GM21381 (cell line): ENCODE measurements around the gene HMGB3.
"Not testable (repeated sequence)": the region's sequence is repeated elsewhere in the genome, so short reads cannot be mapped to it uniquely, and the experiment has no call there.

Experiments
- ATAC-seq: cut with Tn5 transposase; IDR thresholded peaks from one replicate; pipeline ENCODE4 v1.9.1; 2021; ENCODE audit warnings: mild to moderate bottlenecking, moderate library complexity; ENCODE audit not compliant: unreplicated experiment

Gene HMGB3

DNA sequence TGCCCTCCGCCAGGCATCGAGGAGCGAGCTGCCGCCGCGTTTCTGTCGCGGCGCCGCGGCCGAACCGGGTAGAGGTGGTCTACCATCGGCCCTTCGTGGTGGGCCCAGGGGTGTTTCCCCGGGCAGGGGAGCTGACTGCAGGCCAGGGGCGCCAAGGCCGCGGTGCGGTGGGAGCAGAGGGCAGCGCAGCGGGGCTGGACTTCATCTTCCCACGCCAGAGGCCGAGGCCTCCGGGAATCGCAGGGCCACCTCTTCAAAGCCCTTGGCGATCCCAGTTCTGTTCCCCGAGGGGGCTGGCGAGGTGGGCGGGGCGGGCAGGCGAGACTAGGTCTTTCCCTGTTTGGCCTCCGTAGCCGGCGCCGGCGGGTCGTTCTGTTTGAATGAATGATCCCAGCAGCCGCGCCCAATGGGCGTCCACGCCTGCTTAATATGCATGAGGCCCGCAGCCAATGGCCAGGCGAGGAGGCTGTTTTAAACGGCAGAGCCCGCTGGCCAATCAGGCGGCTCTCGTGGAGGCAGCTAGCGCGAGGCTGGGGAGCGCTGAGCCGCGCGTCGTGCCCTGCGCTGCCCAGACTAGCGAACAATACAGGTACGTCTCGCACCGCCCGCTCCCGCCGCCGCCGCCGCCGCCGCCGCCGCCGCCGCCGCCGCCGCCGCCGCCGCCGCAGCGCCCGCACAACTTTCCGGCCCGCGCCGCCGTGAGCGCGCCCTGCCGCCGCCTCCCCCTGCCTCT lies at the start of gene HMGB3:
Gene HMGB3 (plus strand): TSS at position 548 of the 733 bp plus-strand sequence. CDS start 2,265 bp downstream, outside the sequence.
- ATAC-seq: peak; percentile 97

- no peak for ATAC-seq
Measured at GRCh38 chrX:150933945-150934350, 49.2 kb upstream of the HMGB3 start.

GRCh38 chrX:150934453-150934852 lies 48.7 kb upstream of the HMGB3 start:
- ATAC-seq: no peak

- no peak for ATAC-seq
Measured at GRCh38 chrX:150935467-150935866, 47.7 kb upstream of the HMGB3 start.

GRCh38 chrX:150936556-150936955 lies 46.6 kb upstream of the HMGB3 start:
- no peak for ATAC-seq

DNA sequence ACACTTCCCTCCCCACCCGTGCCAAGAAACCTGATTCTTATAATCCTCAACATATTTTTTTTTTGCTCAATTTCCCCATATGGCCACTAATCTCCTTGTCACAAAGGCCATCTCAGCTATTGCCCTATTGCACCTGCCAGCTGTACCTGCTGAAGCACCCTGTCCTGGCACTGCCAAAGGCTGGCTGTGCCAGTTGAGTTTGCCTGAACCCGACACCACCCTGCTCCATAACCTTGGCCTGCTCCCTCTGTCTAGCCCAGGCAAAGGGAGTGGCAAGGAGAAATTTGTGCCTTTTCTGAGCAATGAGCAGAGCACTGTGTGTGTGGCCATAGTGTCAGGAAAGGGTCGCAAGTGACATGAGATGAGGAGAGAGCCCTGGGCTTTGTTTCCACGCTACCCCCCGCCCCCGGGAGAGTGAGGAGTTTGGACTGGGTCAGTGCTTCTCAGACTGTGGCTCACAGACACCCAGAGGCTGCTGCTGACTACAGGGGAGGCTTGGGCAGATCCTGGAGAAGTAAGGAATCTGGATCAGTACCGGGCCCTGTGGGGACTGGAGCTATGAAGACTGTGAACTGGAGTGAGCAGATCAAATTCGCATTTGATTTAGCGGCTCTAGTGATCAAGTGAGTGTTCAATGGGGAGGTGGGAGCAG lies 42.2 kb upstream of the HMGB3 start:
- ATAC-seq: no peak

- ATAC-seq: no peak
Measured at GRCh38 chrX:150941580-150941979, 41.6 kb upstream of the HMGB3 start.

DNA sequence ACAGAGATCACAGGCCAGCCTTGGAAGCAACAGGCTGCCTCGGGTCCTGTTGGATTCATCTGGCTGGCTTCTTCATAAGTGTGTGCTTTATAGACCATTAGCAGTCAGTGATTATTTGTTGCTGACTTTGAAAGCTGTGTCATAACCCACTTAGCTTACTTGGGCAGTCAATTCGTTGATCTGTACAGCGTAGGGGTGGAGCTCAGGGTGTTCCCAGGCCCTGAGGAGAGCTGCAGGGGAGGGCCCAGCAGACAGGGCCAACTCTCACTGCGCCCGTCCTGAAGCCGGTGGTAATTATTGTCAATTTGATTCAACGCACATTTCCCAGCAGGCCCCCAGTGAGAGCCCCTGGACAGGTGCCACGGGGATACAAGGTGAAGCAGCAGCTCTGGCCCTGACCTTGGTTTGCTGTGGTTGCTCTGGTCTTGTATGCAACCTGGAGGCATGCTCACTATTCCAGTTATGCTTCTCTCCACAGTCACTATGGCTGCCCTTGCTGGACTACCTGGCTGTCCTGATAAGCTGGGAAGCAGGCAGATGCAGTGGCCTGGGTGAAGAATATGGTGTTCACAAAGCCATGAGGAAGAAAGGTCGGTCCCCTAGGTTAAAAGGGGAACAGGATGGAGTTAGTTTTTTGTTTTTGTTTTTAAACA lies 40.1 kb upstream of the HMGB3 start:
- no peak for ATAC-seq

DNA sequence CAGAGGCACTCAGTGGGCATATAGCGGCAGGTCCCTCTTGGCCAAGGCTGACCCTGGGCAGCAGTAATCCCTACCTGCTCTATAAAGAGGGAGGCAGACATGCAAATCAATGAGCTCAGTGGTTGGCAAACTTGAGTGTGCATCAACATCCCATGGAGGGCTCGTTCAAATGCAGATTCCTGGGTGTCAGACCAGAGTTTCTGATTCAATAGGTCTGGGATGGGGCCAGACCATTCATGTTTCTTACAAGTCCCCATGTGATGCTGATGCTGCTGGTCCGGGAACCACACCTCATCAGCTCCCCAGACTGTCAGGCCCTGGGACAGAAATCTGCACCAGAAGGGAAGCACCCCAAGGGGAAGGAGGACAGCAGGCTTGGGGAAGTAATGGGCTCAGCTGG lies 38.9 kb upstream of the HMGB3 start:
- no peak for ATAC-seq

DNA sequence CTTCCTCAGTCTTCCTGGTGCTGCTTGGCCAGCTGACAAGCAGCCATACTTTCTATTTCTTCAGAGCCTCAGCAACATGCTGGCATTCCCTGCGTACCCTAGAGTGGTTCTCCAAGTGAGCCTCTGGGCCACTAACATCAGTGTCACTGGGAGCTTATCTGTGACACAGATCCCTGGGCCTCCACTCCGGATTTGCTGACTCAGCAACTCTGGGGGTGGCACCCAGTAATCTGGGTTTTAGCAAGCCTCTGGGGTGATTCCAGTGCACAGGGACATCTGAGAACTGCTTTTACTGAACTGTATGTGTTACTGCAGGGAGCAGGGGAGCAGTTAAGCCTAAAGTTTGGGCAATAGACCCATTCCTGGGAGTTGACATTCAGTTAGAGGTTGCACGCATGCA lies 28.2 kb upstream of the HMGB3 start:
- no peak for ATAC-seq

- ATAC-seq: no peak
Measured at GRCh38 chrX:150955590-150955989, 27.5 kb upstream of the HMGB3 start.

- no peak for ATAC-seq
Measured at GRCh38 chrX:150958177-150958576, 25.0 kb upstream of the HMGB3 start.

DNA sequence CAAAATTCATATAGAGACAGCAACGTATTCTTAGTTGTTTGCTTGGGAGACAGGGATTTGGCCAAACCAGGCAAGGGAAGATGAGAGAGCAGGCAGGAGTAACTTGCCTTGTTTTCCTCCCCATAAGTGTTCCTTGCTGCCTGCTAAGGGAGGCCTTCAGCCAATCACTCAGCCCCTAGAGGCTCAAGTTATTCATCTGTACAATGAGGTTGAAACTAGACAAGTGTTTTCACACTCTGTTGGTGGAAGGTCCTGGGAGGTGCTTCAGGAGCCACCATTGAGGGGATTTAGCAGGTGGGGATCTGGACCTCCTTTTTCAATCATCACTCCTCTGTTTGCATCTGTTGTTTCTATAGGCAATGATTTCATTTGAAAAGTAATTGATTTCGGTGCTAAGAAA lies 23.6 kb upstream of the HMGB3 start:
- no peak for ATAC-seq

DNA sequence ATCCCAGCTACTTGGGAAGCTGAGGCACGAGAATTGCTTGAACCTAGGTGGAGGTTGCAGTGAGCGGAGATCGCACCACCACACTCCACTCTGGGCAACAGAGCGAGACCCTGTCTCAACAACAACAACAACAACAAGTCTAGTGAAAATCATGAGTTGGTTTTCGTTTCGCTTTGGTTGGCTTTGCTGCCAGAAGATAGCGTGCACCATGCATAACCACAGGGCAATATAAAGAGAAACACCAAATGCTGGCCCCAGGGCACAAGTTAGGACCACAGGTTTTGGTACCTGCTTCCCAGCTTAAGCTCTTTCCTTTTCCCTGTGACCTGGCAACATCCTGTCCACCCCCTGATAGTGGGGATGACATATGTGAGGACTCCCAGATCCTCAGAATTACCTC lies 21.5 kb upstream of the HMGB3 start:
- ATAC-seq: no peak

- ATAC-seq: not testable (repeated sequence)
Measured at GRCh38 chrX:150964416-150964815, 18.7 kb upstream of the HMGB3 start.

- no peak for ATAC-seq
Measured at GRCh38 chrX:150966235-150966634, 16.9 kb upstream of the HMGB3 start.

DNA sequence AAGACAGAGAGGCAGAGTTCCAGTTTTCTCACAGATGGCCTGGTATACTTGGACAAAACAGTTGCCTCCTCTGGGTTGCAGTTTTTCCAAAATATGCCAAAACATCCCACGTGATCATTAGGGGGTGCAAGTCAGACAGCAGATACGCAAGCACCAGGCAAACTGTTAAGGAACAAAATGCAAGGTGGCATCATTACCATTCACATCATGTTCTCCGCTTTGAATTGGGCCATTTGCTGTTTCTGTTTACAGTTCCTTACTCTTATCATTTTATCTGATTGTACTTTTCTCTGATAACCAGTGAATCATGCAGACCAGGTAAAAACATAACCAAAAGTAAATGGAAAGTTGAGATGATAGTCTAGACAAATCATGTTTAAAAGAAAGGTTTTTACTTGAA lies 16.4 kb upstream of the HMGB3 start:
- no peak for ATAC-seq

GRCh38 chrX:150967786-150968185 lies 15.3 kb upstream of the HMGB3 start:
- no peak for ATAC-seq

DNA sequence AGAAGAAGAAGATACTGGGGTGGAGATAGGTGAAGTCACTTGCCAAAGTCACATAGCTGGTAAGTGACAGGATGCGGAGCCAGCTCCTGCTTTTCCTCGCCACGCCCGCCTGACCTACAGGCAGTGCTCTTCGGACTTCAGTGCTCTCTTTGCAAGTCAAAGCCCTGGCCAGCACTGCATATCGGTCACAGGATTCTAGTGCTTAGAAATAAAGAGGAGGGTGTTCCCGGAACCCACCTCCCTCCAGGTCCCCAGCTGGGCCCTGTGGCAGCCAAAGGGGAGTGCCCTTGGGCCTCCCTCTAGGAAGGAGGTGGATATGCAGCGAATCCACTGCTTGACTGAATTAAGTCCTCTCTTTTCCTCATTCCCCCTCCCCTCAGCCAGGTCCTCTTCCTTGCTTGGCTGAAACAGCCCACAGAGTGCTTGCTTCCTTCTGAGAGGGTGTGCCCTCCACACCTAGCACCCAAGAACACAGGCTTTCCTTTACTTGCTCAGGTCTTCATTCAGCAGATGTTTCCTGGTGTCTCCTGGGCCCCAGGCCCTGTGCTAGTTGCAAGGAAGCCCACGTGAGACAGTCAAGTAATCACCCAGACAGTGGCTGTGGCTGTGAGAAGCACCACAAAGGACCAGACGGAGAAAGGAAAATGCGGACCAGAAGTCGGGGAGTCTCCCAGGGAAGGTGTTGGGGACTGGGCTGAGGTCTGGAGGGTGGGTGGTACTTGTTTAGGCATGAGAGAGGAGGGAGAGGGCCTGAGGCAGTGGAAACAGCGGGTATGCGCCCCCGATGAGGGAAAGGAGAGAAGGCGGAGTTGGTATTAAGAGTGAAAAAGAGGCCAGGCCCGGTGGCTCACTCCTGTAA lies 14.0 kb upstream of the HMGB3 start:
- ATAC-seq: no peak

DNA sequence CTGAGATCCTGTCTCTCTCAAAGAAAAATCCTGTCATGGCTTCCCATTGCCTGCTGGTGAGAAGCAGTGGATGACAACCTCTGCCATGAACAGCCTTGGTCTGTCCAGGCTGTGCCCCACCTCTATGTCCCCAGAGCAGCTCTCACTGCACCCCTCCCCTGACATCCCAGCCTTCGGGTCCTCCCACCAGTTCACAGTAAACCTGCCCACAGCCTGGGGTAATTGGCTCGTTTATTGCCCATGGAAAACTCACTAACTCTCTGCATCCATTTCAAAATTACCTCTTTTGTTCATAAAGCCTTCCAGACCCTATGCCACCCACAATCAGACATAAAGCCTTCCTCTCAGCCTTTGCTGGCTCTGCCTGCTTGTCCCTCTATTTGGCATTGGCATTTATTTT lies 10.7 kb upstream of the HMGB3 start:
- ATAC-seq: no peak
